ENCODE data around the gene OR4D9. TPM values are rescaled to one million over a fixed set of nuclear protein-coding genes. Genes with fewer than 3 reads are reported as not detected.

Gene OR4D9
- polyA plus RNA-seq, 1 of the 3 experiments (the other 2 are of a cell fraction): not detected

GRCh38 chr11:59463190-59463641 is 48.1 kb upstream of the OR4D9 start (continued):
- TF ChIP-seq YY1 (IDR thresholded peaks at IDR 0.05; ENCODE audit: low read depth) (no peak), ELF1 (IDR thresholded peaks at IDR 0.05) (no peak), POLR2AphosphoS5 (IDR thresholded peaks at IDR 0.05; ENCODE audit: low read depth, low read length) (no peak), SMC3 (IDR thresholded peaks at IDR 0.05; ENCODE audit: low read depth, low read length) (no peak), TEAD4 (IDR thresholded peaks at IDR 0.05; ENCODE audit: borderline replicate concordance, insufficient read depth) (no peak), FOXJ3 (CRISPR knock-in tag; IDR thresholded peaks at IDR 0.05) (no peak), USF2 (IDR thresholded peaks at IDR 0.05; ENCODE audit: borderline replicate concordance, low read depth, low read length) (no peak), FOXM1 (IDR thresholded peaks at IDR 0.05; ENCODE audit: low read depth) (no peak), RXRA (IDR thresholded peaks at IDR 0.05; ENCODE audit: borderline replicate concordance, low read depth) (no peak)
- TF ChIP-seq, protein P1, sequence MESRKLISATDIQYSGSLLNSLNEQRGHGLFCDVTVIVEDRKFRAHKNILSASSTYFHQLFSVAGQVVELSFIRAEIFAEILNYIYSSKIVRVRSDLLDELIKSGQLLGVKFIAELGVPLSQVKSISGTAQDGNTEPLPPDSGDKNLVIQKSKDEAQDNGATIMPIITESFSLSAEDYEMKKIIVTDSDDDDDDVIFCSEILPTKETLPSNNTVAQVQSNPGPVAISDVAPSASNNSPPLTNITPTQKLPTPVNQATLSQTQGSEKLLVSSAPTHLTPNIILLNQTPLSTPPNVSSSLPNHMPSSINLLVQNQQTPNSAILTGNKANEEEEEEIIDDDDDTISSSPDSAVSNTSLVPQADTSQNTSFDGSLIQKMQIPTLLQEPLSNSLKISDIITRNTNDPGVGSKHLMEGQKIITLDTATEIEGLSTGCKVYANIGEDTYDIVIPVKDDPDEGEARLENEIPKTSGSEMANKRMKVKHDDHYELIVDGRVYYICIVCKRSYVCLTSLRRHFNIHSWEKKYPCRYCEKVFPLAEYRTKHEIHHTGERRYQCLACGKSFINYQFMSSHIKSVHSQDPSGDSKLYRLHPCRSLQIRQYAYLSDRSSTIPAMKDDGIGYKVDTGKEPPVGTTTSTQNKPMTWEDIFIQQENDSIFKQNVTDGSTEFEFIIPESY (IDR thresholded peaks at IDR 0.05; ENCODE audit: borderline replicate concordance, low read depth): no peak

- H4K20me1 ChIP-seq (ENCODE audit: insufficient read depth): no peaks in the 10 kb centered on the region
- no peaks in the 10 kb centered on the region for H3K79me2 ChIP-seq (ENCODE audit: insufficient read depth)
- H3K27me3 ChIP-seq (ENCODE audit: insufficient read depth): no peaks in the 10 kb centered on the region
- no peak within 1 kb of the TSS for H3K4me3 ChIP-seq (ENCODE audit: low read depth in 2 of 2, low read length in 1 of 2)
- no peak within 1 kb of the TSS for H3K9ac ChIP-seq
- H3K4me1 ChIP-seq (ENCODE audit: control insufficient read depth in 1 of 2, insufficient read depth in 2 of 2, low read depth in 1 of 2, low read length in 1 of 2): no peaks in the 10 kb centered on the region
- H3F3A ChIP-seq (replicated peaks; ENCODE audit: insufficient read depth): no peaks in the 10 kb centered on the region
- TF ChIP-seq YY1 (IDR thresholded peaks at IDR 0.05; ENCODE audit: low read depth): no peak
- TF ChIP-seq JUND (IDR thresholded peaks at IDR 0.05): no peak
- no peak for TF ChIP-seq SIN3A (IDR thresholded peaks at IDR 0.05; ENCODE audit: borderline replicate concordance, low read depth, low read length)
- no peak for TF ChIP-seq TEAD4 (IDR thresholded peaks at IDR 0.05; ENCODE audit: borderline replicate concordance, insufficient read depth)
- TF ChIP-seq POLR2AphosphoS5 (IDR thresholded peaks at IDR 0.05; ENCODE audit: low read depth, low read length): no peak
- TF ChIP-seq NRF1 (IDR thresholded peaks at IDR 0.05; ENCODE audit: low read depth, low read length): no peak
- no peak for TF ChIP-seq TCF12 (IDR thresholded peaks at IDR 0.05)
- TF ChIP-seq IRF3 (IDR thresholded peaks at IDR 0.05; ENCODE audit: low read depth, low read length): no peak
- no peak for TF ChIP-seq RFX5 (IDR thresholded peaks at IDR 0.05; ENCODE audit: low read length)
- TF ChIP-seq CHD2 (IDR thresholded peaks at IDR 0.05; ENCODE audit: low read length, partially characterized antibody): no peak
- ChIA-PET POLR2A (no interaction called here), CTCF (no interaction called here)
- H3K36me3 ChIP-seq (replicated peaks in 1 of 2; ENCODE audit: control insufficient read depth in 1 of 2, insufficient read depth in 2 of 2, low read length in 1 of 2): no peaks in the 10 kb centered on the region
- DNase-seq: no peak
- no peaks in the 10 kb centered on the region for H3K9me2 ChIP-seq
- no peak within 1 kb of the TSS for H3K4me2 ChIP-seq
- no peak within 1 kb of the TSS for H2AFZ ChIP-seq (ENCODE audit: low read depth)
- H3K9me3 ChIP-seq: no peaks in the 10 kb centered on the region
- H3K27ac ChIP-seq (ENCODE audit: low read depth in 2 of 2, low read length in 1 of 2): no peak within 1 kb of the TSS
Measured at GRCh38 chr11:59473015-59473414, 38.3 kb upstream of the OR4D9 start, which contains the start of gene OR4D10. TSS of gene OR4D10 (plus strand) at chr11:59473315. CDS start at chr11:59477430, 4,115 bp downstream.
